ENCODE results near the gene PEX14.

PEX14 gene

DNA sequence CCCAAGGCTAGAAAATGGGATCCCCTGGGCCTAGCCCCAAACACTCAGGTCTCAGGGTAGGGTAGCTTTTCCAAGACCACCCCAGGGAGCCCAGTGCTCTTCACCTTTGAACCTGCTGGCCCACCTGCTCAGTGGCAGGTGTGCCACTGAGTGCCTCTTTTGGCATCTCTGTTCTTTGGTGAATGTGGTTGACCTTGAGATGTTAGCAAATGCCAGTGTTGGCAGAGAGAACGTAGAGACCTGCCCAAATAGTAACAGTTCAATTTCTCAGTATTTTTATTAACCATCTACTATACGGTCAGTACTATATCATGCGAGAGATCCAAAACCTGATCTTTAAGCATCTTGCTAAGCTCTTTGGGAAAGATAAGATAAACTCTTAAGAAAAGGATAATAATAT is 128.2 kb downstream of the PEX14 start:
- H3K27me3 ChIP-seq (ENCODE audit: insufficient read depth, low read length), result no peaks in the 10 kb centered on the region
- H3K27ac ChIP-seq (ENCODE audit: low read depth, low read length, poor library complexity, severe bottlenecking), result no peak overlapping the region
- H3K79me2 ChIP-seq (ENCODE audit: insufficient read depth, low read length), result no peaks in the 10 kb centered on the region
- TF ChIP-seq EZH2 (IDR thresholded peaks at IDR 0.05; ENCODE audit: borderline replicate concordance, low read length), result no peak
- TF ChIP-seq, protein P1, sequence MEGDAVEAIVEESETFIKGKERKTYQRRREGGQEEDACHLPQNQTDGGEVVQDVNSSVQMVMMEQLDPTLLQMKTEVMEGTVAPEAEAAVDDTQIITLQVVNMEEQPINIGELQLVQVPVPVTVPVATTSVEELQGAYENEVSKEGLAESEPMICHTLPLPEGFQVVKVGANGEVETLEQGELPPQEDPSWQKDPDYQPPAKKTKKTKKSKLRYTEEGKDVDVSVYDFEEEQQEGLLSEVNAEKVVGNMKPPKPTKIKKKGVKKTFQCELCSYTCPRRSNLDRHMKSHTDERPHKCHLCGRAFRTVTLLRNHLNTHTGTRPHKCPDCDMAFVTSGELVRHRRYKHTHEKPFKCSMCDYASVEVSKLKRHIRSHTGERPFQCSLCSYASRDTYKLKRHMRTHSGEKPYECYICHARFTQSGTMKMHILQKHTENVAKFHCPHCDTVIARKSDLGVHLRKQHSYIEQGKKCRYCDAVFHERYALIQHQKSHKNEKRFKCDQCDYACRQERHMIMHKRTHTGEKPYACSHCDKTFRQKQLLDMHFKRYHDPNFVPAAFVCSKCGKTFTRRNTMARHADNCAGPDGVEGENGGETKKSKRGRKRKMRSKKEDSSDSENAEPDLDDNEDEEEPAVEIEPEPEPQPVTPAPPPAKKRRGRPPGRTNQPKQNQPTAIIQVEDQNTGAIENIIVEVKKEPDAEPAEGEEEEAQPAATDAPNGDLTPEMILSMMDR (IDR thresholded peaks at IDR 0.05; ENCODE audit: low read length), result no peak
- no peak overlapping the region for H2AFZ ChIP-seq (ENCODE audit: low read length)
- no peaks in the 10 kb centered on the region for H4K20me1 ChIP-seq (ENCODE audit: insufficient read depth, low read length)
- no peaks in the 10 kb centered on the region for H3K36me3 ChIP-seq (ENCODE audit: insufficient read depth, low read length)
- H3K9ac ChIP-seq (ENCODE audit: low read length), result no peak overlapping the region
- no peak overlapping the region for H3K4me3 ChIP-seq (ENCODE audit: low read depth, low read length, poor library complexity, severe bottlenecking)
- no peak overlapping the region for H3K4me2 ChIP-seq (ENCODE audit: low read length)
- no peaks in the 10 kb centered on the region for H3K4me1 ChIP-seq (ENCODE audit: insufficient read depth, low read length, severe bottlenecking)
- no peaks in the 10 kb centered on the region for H3F3A ChIP-seq (ENCODE audit: insufficient read depth, low read length)
- no peaks in the 10 kb centered on the region for H3K9me3 ChIP-seq (ENCODE audit: low read length)
- H3K9me2 ChIP-seq (ENCODE audit: low read depth, low read length), result no peaks in the 10 kb centered on the region

DNA sequence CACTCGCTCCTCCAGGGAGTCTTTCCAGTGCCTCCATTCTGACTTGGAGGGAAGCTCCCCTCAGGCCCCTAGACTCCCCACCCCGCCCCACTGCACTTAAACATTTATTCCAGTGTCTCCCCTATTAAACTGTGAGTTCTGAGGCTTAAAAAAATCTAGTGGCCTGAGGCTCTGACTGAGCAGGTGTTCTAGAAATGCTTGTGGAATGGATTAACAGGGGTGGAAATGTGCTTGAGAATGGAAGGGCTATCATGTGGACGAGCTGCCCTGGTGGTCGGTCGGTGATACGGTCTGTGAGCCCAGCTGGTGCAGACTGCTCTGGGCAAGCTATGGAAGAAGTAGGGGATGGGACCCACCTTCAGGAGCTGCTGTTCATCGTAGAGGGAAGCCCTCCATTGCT is 130.2 kb downstream of the PEX14 start:
- no peak overlapping the region for H2AFZ ChIP-seq (ENCODE audit: low read length)
- TF ChIP-seq, protein P1 (IDR thresholded peaks at IDR 0.05; ENCODE audit: low read length), result no peak
- no peak for TF ChIP-seq EZH2 (IDR thresholded peaks at IDR 0.05; ENCODE audit: borderline replicate concordance, low read length)
- no peaks in the 10 kb centered on the region for H3K9me2 ChIP-seq (ENCODE audit: low read depth, low read length)
- no peaks in the 10 kb centered on the region for H4K20me1 ChIP-seq (ENCODE audit: insufficient read depth, low read length)
- H3F3A ChIP-seq (ENCODE audit: insufficient read depth, low read length), result no peaks in the 10 kb centered on the region
- H3K9ac ChIP-seq (ENCODE audit: low read length), result no peak overlapping the region
- H3K27me3 ChIP-seq (ENCODE audit: insufficient read depth, low read length), result no peaks in the 10 kb centered on the region
- no peaks in the 10 kb centered on the region for H3K79me2 ChIP-seq (ENCODE audit: insufficient read depth, low read length)
- no peaks in the 10 kb centered on the region for H3K36me3 ChIP-seq (ENCODE audit: insufficient read depth, low read length)
- H3K9me3 ChIP-seq (ENCODE audit: low read length), result no peaks in the 10 kb centered on the region
- H3K4me2 ChIP-seq (ENCODE audit: low read length), result no peak overlapping the region
- no peak overlapping the region for H3K4me3 ChIP-seq (ENCODE audit: low read depth, low read length, poor library complexity, severe bottlenecking)
- no peaks in the 10 kb centered on the region for H3K4me1 ChIP-seq (ENCODE audit: insufficient read depth, low read length, severe bottlenecking)
- H3K27ac ChIP-seq (ENCODE audit: low read depth, low read length, poor library complexity, severe bottlenecking), result no peak overlapping the region

DNA sequence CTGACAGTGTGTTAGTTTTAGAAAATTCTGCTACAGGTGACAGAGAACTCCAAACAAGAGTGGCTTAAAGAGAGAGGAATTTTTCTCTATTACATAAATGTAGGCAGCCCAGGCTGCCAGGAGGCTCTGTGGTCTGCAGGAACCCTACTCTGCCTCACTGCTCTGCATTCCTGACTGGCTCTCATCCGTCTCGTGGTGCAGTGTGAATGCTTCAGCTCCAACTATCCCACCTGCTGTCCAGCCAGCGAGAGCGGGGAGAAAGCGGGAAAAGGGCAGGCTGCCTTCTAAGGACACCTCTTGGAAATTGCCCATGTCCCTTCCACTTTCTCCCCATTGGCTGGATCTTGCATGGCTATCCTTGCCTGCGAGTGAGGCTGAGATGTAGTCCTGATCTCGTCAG is 131.3 kb downstream of the PEX14 start:
- no peak overlapping the region for H3K27ac ChIP-seq (ENCODE audit: low read depth, low read length, poor library complexity, severe bottlenecking)
- no peaks in the 10 kb centered on the region for H3K4me1 ChIP-seq (ENCODE audit: insufficient read depth, low read length, severe bottlenecking)
- no peaks in the 10 kb centered on the region for H3K79me2 ChIP-seq (ENCODE audit: insufficient read depth, low read length)
- H3K9me2 ChIP-seq (ENCODE audit: low read depth, low read length), result no peaks in the 10 kb centered on the region
- no peaks in the 10 kb centered on the region for H3K9me3 ChIP-seq (ENCODE audit: low read length)
- no peak overlapping the region for H3K9ac ChIP-seq (ENCODE audit: low read length)
- TF ChIP-seq EZH2 (IDR thresholded peaks at IDR 0.05; ENCODE audit: borderline replicate concordance, low read length), result no peak
- TF ChIP-seq, protein P1 (IDR thresholded peaks at IDR 0.05; ENCODE audit: low read length), result no peak
- no peak overlapping the region for H2AFZ ChIP-seq (ENCODE audit: low read length)
- H4K20me1 ChIP-seq (ENCODE audit: insufficient read depth, low read length), result no peaks in the 10 kb centered on the region
- no peak overlapping the region for H3K4me2 ChIP-seq (ENCODE audit: low read length)
- H3K4me3 ChIP-seq (ENCODE audit: low read depth, low read length, poor library complexity, severe bottlenecking), result no peak overlapping the region
- H3F3A ChIP-seq (ENCODE audit: insufficient read depth, low read length), result no peaks in the 10 kb centered on the region
- no peaks in the 10 kb centered on the region for H3K36me3 ChIP-seq (ENCODE audit: insufficient read depth, low read length)
- H3K27me3 ChIP-seq (ENCODE audit: insufficient read depth, low read length), result no peaks in the 10 kb centered on the region
